Measurements from ENCODE around the gene GYS1. TPM values are rescaled to one million over a fixed set of nuclear protein-coding genes. Genes with fewer than 3 reads are reported as not detected.

The GYS1 gene
- total RNA-seq, 1 experiment from 2014 or later = 59.6 TPM

DNA sequence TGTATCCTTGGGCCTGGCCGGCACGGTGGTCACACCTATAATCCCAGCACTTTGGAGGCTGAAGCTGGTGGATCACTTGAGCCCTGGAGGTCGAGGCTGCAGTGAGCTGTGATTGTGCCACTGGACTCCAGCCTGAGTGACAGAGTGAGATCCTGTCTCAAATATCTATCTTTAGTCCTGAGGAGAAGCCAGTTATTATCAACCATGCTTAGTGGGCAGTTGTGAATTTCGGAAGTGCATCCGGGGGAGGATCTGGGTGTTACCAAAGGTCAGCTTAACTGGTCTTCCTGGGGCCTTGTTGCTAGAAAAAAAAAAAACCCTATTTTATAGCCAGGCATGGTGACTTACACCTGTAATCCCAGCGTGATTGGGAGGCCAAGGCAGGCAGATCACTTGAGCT is 50.0 kb downstream of the GYS1 start:
- TF ChIP-seq CTCF (IDR thresholded peaks at IDR 0.05; ENCODE audit: unreplicated experiment) = no peak
- Mint-ChIP-seq H3K4me3 (ENCODE audit: low read depth, unreplicated experiment) (no peak overlapping the region), H3K27ac (ENCODE audit: unreplicated experiment) (no peak overlapping the region), H3K36me3 (ENCODE audit: insufficient read depth, unreplicated experiment) (no peaks in the 10 kb centered on the region), H3K9me3 (ENCODE audit: low read depth, unreplicated experiment) (no peaks in the 10 kb centered on the region), H3K4me1 (ENCODE audit: low read depth, unreplicated experiment) (no peaks in the 10 kb centered on the region), H3K27me3 (ENCODE audit: unreplicated experiment) (no peaks in the 10 kb centered on the region)
- CTCF ChIA-PET = interaction anchor here (0.8 kb wide), 1 partner anchor 10 kb away, joined by 3 read pairs; no protein-coding TSS in a partner anchor
- DNase-seq = no peak
- BruUV-seq (replicated peaks) = no TSS peak
- intact Hi-C loops (cut with micrococcal nuclease; ENCODE audit: unreplicated experiment) = no loop called here

DNA sequence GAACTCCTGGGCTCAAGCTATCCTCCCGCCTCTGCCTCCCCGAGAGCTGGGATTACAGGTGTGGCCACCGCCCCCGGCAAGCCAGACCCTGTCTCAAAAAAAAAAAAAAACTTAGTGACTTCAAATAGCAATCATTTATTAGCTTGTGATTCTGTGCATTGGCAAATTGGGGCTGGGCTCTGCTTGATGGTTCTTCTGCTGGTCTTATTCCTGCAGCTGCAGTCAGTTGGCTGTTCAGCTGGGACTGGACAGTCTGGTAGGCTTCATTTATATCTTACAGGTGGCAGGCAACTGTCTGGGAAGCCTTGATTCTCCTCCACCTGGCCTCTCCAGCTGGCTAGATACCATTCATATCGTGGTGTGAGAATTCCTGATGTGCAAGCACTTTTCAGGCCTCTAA is 52.2 kb downstream of the GYS1 start:
- Mint-ChIP-seq H3K27ac (ENCODE audit: unreplicated experiment) (no peak overlapping the region), H3K4me1 (ENCODE audit: low read depth, unreplicated experiment) (no peaks in the 10 kb centered on the region), H3K27me3 (ENCODE audit: unreplicated experiment) (no peaks in the 10 kb centered on the region), H3K4me3 (ENCODE audit: low read depth, unreplicated experiment) (no peak overlapping the region), H3K36me3 (ENCODE audit: insufficient read depth, unreplicated experiment) (no peaks in the 10 kb centered on the region), H3K9me3 (ENCODE audit: low read depth, unreplicated experiment) (no peaks in the 10 kb centered on the region)
- BruUV-seq (replicated peaks) = no TSS peak
- CTCF ChIA-PET = interaction anchor here (0.6 kb wide), 1 partner anchor 542 kb away, joined by 3 read pairs; no protein-coding TSS in a partner anchor
- DNase-seq = no peak
- intact Hi-C loops (cut with micrococcal nuclease; ENCODE audit: unreplicated experiment) = no loop called here
- no peak for TF ChIP-seq CTCF (IDR thresholded peaks at IDR 0.05; ENCODE audit: unreplicated experiment)

DNA sequence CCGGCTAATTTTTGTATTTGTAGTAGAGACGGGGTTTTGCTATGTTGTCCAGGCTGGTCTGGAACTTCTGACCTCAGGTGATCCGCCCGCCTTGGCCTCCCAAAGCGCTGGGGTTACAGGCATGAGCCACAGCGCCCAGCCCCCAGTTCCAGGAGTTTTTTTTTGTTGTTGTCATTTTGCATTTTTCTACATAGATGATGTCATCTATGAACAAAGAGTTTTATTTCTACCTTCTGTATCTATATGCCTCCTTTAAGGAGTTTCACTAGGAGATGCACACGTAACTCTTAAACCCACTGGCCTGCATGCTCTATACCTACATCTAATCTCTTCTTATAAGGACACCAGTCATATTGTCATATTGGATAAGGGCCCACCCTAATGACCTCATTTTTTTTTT is 54.9 kb downstream of the GYS1 start:
- Mint-ChIP-seq H3K4me1 (ENCODE audit: low read depth, unreplicated experiment) (peaks cover 10% of the 10 kb centered on the region), H3K9me3 (ENCODE audit: low read depth, unreplicated experiment) (no peaks in the 10 kb centered on the region), H3K36me3 (ENCODE audit: insufficient read depth, unreplicated experiment) (peaks cover 6% of the 10 kb centered on the region), H3K27me3 (ENCODE audit: unreplicated experiment) (no peaks in the 10 kb centered on the region), H3K27ac (ENCODE audit: unreplicated experiment) (no peak overlapping the region), H3K4me3 (ENCODE audit: low read depth, unreplicated experiment) (no peak overlapping the region)
- intact Hi-C loops (cut with micrococcal nuclease; ENCODE audit: unreplicated experiment) = no loop called here
- TF ChIP-seq CTCF (IDR thresholded peaks at IDR 0.05; ENCODE audit: unreplicated experiment) = no peak
- no TSS peak for BruUV-seq (replicated peaks)
- no peak for DNase-seq
- CTCF ChIA-PET = no interaction called here

- no peak overlapping the region for H3K4me3 Mint-ChIP-seq (ENCODE audit: low read depth, unreplicated experiment)
- peaks cover 8% of the 10 kb centered on the region for H3K36me3 Mint-ChIP-seq (ENCODE audit: insufficient read depth, unreplicated experiment)
- H3K27ac Mint-ChIP-seq (ENCODE audit: unreplicated experiment) = no peak overlapping the region
- H3K27me3 Mint-ChIP-seq (ENCODE audit: unreplicated experiment) = no peaks in the 10 kb centered on the region
- no peak for DNase-seq
- no TSS peak for BruUV-seq (replicated peaks)
- CTCF ChIA-PET = no interaction called here
- H3K9me3 Mint-ChIP-seq (ENCODE audit: low read depth, unreplicated experiment) = no peaks in the 10 kb centered on the region
- no peak for TF ChIP-seq CTCF (IDR thresholded peaks at IDR 0.05; ENCODE audit: unreplicated experiment)
- intact Hi-C loops (cut with micrococcal nuclease; ENCODE audit: unreplicated experiment) = no loop called here
- H3K4me1 Mint-ChIP-seq (ENCODE audit: low read depth, unreplicated experiment) = peaks cover 10% of the 10 kb centered on the region
Measured at GRCh38 chr19:48935864-48936263, 57.2 kb downstream of the GYS1 start.
